Panc1 (cell line): ENCODE data around the gene MGMT. TPM values are rescaled to one million over a fixed set of nuclear protein-coding genes. Genes with fewer than 3 reads are reported as not detected.

ENCODE experiments used
- ATAC-seq: fragments of 200-7000 bp; cut with Tn5 transposase; 2 replicates; pipeline ENCODE4 v1.9.1; 2020; ENCODE audit warnings: mild to moderate bottlenecking, moderate library complexity
- BruUV-seq: library from RNA; stranded (reverse); fragments of 400-500 nt; replicated peaks from 2 replicates; lab custom pipeline; 2021; lab: Mats Ljungman, UMichigan
- CTCF ChIA-PET: fragments of 300-600 bp; sonication (Branson Sonifier 250); formaldehyde crosslinking; loops from one replicate; lab custom pipeline; 2022; ENCODE audit warnings: antibody characterized with exemption; lab: Charles Lee
- POLR2A ChIA-PET: fragments of 300-600 bp; sonication (Branson Sonifier 250); formaldehyde crosslinking; loops from one replicate; lab custom pipeline; 2022; ENCODE audit warnings: antibody characterized with exemption; lab: Charles Lee
- DNase-seq: peaks from one replicate; pipeline ENCODE4 v3.0.0-alpha.2; 2010; ENCODE audit warnings: low read depth, low spot score
- H3K27ac ChIP-seq: 2 replicates; pipeline ENCODE4 v1.5.1; 2011; ENCODE audit warnings: mild to moderate bottlenecking, low read length, inconsistent platforms
- H3K27me3 ChIP-seq: fragments of 200-500 bp; sonication (Bioruptor generic); 2 replicates; pipeline ENCODE4 v1.6.0; 2014; ENCODE audit warnings: low read length, inconsistent platforms; ENCODE audit not compliant: control insufficient read depth, insufficient read depth
- H3K36me3 ChIP-seq: fragments of 200-500 bp; sonication (Bioruptor generic); 2 replicates; pipeline ENCODE4 v1.5.1; 2014; ENCODE audit warnings: inconsistent platforms, mild to moderate bottlenecking, low read length, moderate library complexity; ENCODE audit not compliant: control insufficient read depth, insufficient read depth
- H3K4me1 ChIP-seq: 2 replicates; pipeline ENCODE4 v1.5.1; 2011; ENCODE audit warnings: inconsistent platforms, mild to moderate bottlenecking, low read length, moderate library complexity; ENCODE audit not compliant: control insufficient read depth, insufficient read depth
- H3K4me3 ChIP-seq, 2 experiments: 2 replicates each; pipeline ENCODE4 v1.5.1; 2011 to 2012; ENCODE audit warnings: low read depth in 2 of 2, low read length in 2 of 2, mild to moderate bottlenecking in 2 of 2, inconsistent platforms in 1 of 2, moderate library complexity in 1 of 2
- H3K9me3 ChIP-seq: fragments of 200-500 bp; sonication (Bioruptor generic); 2 replicates; pipeline ENCODE4 v1.5.1; 2014; ENCODE audit warnings: low read depth, mild to moderate bottlenecking, inconsistent platforms, low read length, moderate library complexity; ENCODE audit not compliant: control insufficient read depth, insufficient read depth
- CTCF ChIP-seq: fragments of 450-650 bp; IDR thresholded peaks from 2 replicates; pipeline ENCODE4 v1.5.1; 2017; ENCODE audit warnings: mild to moderate bottlenecking
- POLR2AphosphoS5 ChIP-seq: IDR thresholded peaks from 2 replicates; pipeline ENCODE4 v1.6.1; 2012; ENCODE audit warnings: mild to moderate bottlenecking, low read depth, low read length, moderate library complexity
- REST ChIP-seq, 2 experiments: IDR thresholded peaks; 2 replicates each; pipeline ENCODE4 v1.6.1; 2011 to 2012; ENCODE audit warnings: low read depth in 2 of 2, control low read depth in 1 of 2, low read length in 1 of 2, mild to moderate bottlenecking in 1 of 2, moderate library complexity in 1 of 2; ENCODE audit not compliant: insufficient read depth in 1 of 2
- SIN3A ChIP-seq: IDR thresholded peaks from 2 replicates; pipeline ENCODE4 v1.6.1; 2012; ENCODE audit warnings: low read depth, mild to moderate bottlenecking, low read length, moderate library complexity, borderline replicate concordance; ENCODE audit not compliant: insufficient read depth
- TCF7L2 ChIP-seq: IDR thresholded peaks from 2 replicates; pipeline ENCODE4 v1.6.1; 2011; ENCODE audit warnings: mild to moderate bottlenecking, low read depth, low read length, inconsistent platforms
- in situ Hi-C: cut with HindIII; loops from 2 replicates; pipeline ENCODE4 v1.10.0; 2016; ENCODE audit warnings: low sequenced_read_pairs, low pct_unique_long_range_greater_than_20kb
- intact Hi-C: fragments of 100-400 bp; cut with micrococcal nuclease; formaldehyde crosslinking; loops from one replicate; pipeline ENCODE4 v1.10.0; 2022; ENCODE audit not compliant: unreplicated experiment
- total RNA-seq: library from RNA; stranded (reverse); gene quantifications from one replicate; pipeline ENCODE4 v1.2.1, GENCODE V29; 2021; ENCODE audit not compliant: unreplicated experiment

Gene MGMT
- total RNA-seq, 1 experiment from 2014 or later = 27.3 TPM

GRCh38 chr10:129692695-129693094 is 225.7 kb downstream of the MGMT start:
- in situ Hi-C loops (no loop called here), intact Hi-C loops (no loop called here)
- no TSS peak for BruUV-seq
- no peaks in the 10 kb centered on the region for H3K36me3 ChIP-seq
- CTCF ChIA-PET = no interaction called here
- H3K27me3 ChIP-seq = no peaks in the 10 kb centered on the region
- DNase-seq = no peak
- no peak for ATAC-seq
- no peak overlapping the region for H3K4me3 ChIP-seq
- POLR2A ChIA-PET = no interaction called here
- no peaks in the 10 kb centered on the region for H3K4me1 ChIP-seq
- H3K27ac ChIP-seq = no peak overlapping the region
- TF ChIP-seq CTCF (no peak), SIN3A (no peak), TCF7L2 (no peak), POLR2AphosphoS5 (no peak), REST (IDR thresholded peaks at IDR 0.05; ENCODE audit: insufficient read depth in 1 of 2, low read depth in 2 of 2, low read length in 1 of 2) (no peak)
- H3K9me3 ChIP-seq = no peaks in the 10 kb centered on the region

- intact Hi-C loops = no loop called here
- no TSS peak for BruUV-seq
- POLR2A ChIA-PET = no interaction called here
- Histone ChIP-seq H3K27me3 (no peaks in the 10 kb centered on the region), H3K36me3 (no peaks in the 10 kb centered on the region), H3K4me1 (no peaks in the 10 kb centered on the region), H3K9me3 (no peaks in the 10 kb centered on the region), H3K4me3 (no peak overlapping the region), H3K27ac (no peak overlapping the region)
- CTCF ChIA-PET = no interaction called here
- no peak for ATAC-seq
- TF ChIP-seq TCF7L2 (no peak), POLR2AphosphoS5 (no peak), REST (IDR thresholded peaks at IDR 0.05; ENCODE audit: insufficient read depth in 1 of 2, low read depth in 2 of 2, low read length in 1 of 2) (no peak), SIN3A (no peak), CTCF (no peak)
- no peak for DNase-seq
- in situ Hi-C loops = no loop called here
Measured at GRCh38 chr10:129693382-129693781, 226.3 kb downstream of the MGMT start.
